ENCODE data around the gene NSL1. TPM values are rescaled to one million over a fixed set of nuclear protein-coding genes. Genes with fewer than 3 reads are reported as not detected.
"Not testable (repeated sequence)": the region's sequence is repeated elsewhere in the genome, so short reads cannot be mapped to it uniquely, and the experiment has no call there.

NSL1 gene
- total RNA-seq, 1 donor from 2014 or later, result 38.1 TPM

GRCh38 chr1:212759683-212760082 is 31.9 kb downstream of the NSL1 start:
- no peak for ATAC-seq

GRCh38 chr1:212754680-212755079 is 36.9 kb downstream of the NSL1 start:
- ATAC-seq (no peak), DNase-seq (ENCODE audit: low spot score) (no peak)
- intact Hi-C loops (cut with DNase I), result no loop called here

More at GRCh38 chr1:212759683-212760082, 31.9 kb downstream of the NSL1 start:
- intact Hi-C loops (cut with DNase I), result loop anchor here (5.0 kb wide), 1 partner anchor 1238 kb away; no protein-coding TSS in a partner anchor
- DNase-seq (ENCODE audit: low spot score), result no peak

- intact Hi-C loops (cut with DNase I), result no loop called here
- ATAC-seq (no peak), DNase-seq (ENCODE audit: low spot score) (no peak)
Observed at GRCh38 chr1:212754193-212754592, 37.4 kb downstream of the NSL1 start.

- intact Hi-C loops (cut with DNase I), result no loop called here
- DNase-seq (ENCODE audit: low spot score) (no peak), ATAC-seq (no peak)
Observed at GRCh38 chr1:212753749-212754148, 37.8 kb downstream of the NSL1 start.

- intact Hi-C loops (cut with DNase I), result no loop called here
- DNase-seq (ENCODE audit: low spot score) (no peak), ATAC-seq (no peak)
Observed at GRCh38 chr1:212752934-212753497, 38.6 kb downstream of the NSL1 start.

- DNase-seq (ENCODE audit: low spot score) (no peak), ATAC-seq (peak; percentile 86)
- intact Hi-C loops (cut with DNase I), result no loop called here
Observed at GRCh38 chr1:212752252-212752933, 39.2 kb downstream of the NSL1 start.

GRCh38 chr1:212749821-212750535 is 41.6 kb downstream of the NSL1 start:
- intact Hi-C loops (cut with DNase I), result no loop called here
- ATAC-seq (no peak), DNase-seq (ENCODE audit: low spot score) (no peak)

GRCh38 chr1:212746546-212746945 is 45.0 kb downstream of the NSL1 start:
- no peak for ATAC-seq
- intact Hi-C loops (cut with DNase I), result no loop called here

GRCh38 chr1:212745303-212745702 is 46.3 kb downstream of the NSL1 start:
- intact Hi-C loops (cut with DNase I), result no loop called here
- ATAC-seq, result no peak

More at GRCh38 chr1:212746546-212746945, 45.0 kb downstream of the NSL1 start:
- DNase-seq (ENCODE audit: low spot score), result no peak

GRCh38 chr1:212743901-212744475 is 47.6 kb downstream of the NSL1 start:
- intact Hi-C loops (cut with DNase I), result no loop called here
- ATAC-seq, result no peak
- no peak for DNase-seq (ENCODE audit: low spot score)

More at GRCh38 chr1:212745303-212745702, 46.3 kb downstream of the NSL1 start:
- DNase-seq (ENCODE audit: low spot score), result no peak

GRCh38 chr1:212738330-212738729 is 53.2 kb downstream of the NSL1 start:
- ATAC-seq (no peak), DNase-seq (ENCODE audit: low spot score) (no peak)
- intact Hi-C loops (cut with DNase I), result no loop called here

GRCh38 chr1:212737559-212737958 is 54.0 kb downstream of the NSL1 start:
- DNase-seq (ENCODE audit: low spot score) (no peak), ATAC-seq (no peak)
- intact Hi-C loops (cut with DNase I), result no loop called here

GRCh38 chr1:212733109-212733508 is 58.5 kb downstream of the NSL1 start:
- DNase-seq (ENCODE audit: low spot score), result no peak
- ATAC-seq, result no peak
- intact Hi-C loops (cut with DNase I), result no loop called here

GRCh38 chr1:212731630-212732029 is 59.9 kb downstream of the NSL1 start:
- no peak for ATAC-seq
- intact Hi-C loops (cut with DNase I), result no loop called here

GRCh38 chr1:212728606-212729005 is 63.0 kb downstream of the NSL1 start:
- no peak for DNase-seq (ENCODE audit: low spot score)
- no peak for ATAC-seq
- intact Hi-C loops (cut with DNase I), result no loop called here

More at GRCh38 chr1:212731630-212732029, 59.9 kb downstream of the NSL1 start:
- DNase-seq (ENCODE audit: low spot score), result no peak

- ATAC-seq, result no peak
- intact Hi-C loops (cut with DNase I), result no loop called here
- no peak for DNase-seq (ENCODE audit: low spot score)
Observed at GRCh38 chr1:212727386-212728181, 64.0 kb downstream of the NSL1 start.

- not testable (repeated sequence) for ATAC-seq; DNase-seq (ENCODE audit: low spot score)
Observed at GRCh38 chr1:212724679-212725078, 66.9 kb downstream of the NSL1 start.

GRCh38 chr1:212722270-212722957 is 69.2 kb downstream of the NSL1 start:
- DNase-seq (ENCODE audit: low spot score) (no peak), ATAC-seq (no peak)
- intact Hi-C loops (cut with DNase I), result no loop called here

More at GRCh38 chr1:212724679-212725078, 66.9 kb downstream of the NSL1 start:
- intact Hi-C loops (cut with DNase I), result not testable (repeated sequence)

Data from sciatic nerve (tissue), 2 donors.